Cardiac fibroblast (primary cell): ENCODE data around the gene IL1R1.

ENCODE experiments used
- DNase-seq, 2 donors: peaks; one replicate each; pipeline versions ENCODE4 v3.0.0 to v3.0.0-alpha.2; 2010; ENCODE audit warnings: low read depth in 2 of 2
- H3K4me3 ChIP-seq, 2 donors: replicated peaks in 1 of 2; 1 replicate in 1 of 2; 2 replicates in 1 of 2; pipeline ENCODE4 v1.5.1; 2011; ENCODE audit warnings: low read depth in 2 of 2, low read length in 2 of 2, mild to moderate bottlenecking in 2 of 2, moderate library complexity in 1 of 2
- TF ChIP-seq, protein P1 (sequence below): IDR thresholded peaks from one replicate; pipeline ENCODE4 v1.5.1; 2011; ENCODE audit warnings: low read depth, mild to moderate bottlenecking, low read length, inconsistent platforms

IL1R1 gene

DNA sequence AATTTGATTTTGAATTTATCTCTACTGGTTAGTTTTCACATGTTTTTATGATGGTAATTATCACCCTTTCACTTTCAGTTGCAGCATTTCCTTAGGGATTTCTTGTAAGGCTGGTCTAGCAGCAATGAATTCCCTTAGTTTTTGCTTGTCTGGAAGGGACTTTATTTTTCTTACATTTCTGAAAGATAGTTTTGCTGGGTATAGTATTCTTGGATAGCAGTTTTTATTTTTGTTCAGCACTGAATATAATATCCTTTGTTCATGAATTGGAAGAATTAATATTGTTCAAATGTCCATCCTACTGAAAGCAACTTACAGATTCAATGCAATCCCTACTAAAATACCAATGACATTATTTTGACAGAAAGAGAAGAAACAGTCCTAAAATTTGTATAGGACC lies 74.5 kb downstream of the IL1R1 start:
- H3K4me3 ChIP-seq: no peak overlapping the region
- TF ChIP-seq, protein P1, sequence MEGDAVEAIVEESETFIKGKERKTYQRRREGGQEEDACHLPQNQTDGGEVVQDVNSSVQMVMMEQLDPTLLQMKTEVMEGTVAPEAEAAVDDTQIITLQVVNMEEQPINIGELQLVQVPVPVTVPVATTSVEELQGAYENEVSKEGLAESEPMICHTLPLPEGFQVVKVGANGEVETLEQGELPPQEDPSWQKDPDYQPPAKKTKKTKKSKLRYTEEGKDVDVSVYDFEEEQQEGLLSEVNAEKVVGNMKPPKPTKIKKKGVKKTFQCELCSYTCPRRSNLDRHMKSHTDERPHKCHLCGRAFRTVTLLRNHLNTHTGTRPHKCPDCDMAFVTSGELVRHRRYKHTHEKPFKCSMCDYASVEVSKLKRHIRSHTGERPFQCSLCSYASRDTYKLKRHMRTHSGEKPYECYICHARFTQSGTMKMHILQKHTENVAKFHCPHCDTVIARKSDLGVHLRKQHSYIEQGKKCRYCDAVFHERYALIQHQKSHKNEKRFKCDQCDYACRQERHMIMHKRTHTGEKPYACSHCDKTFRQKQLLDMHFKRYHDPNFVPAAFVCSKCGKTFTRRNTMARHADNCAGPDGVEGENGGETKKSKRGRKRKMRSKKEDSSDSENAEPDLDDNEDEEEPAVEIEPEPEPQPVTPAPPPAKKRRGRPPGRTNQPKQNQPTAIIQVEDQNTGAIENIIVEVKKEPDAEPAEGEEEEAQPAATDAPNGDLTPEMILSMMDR: no peak
- DNase-seq: no peak

DNA sequence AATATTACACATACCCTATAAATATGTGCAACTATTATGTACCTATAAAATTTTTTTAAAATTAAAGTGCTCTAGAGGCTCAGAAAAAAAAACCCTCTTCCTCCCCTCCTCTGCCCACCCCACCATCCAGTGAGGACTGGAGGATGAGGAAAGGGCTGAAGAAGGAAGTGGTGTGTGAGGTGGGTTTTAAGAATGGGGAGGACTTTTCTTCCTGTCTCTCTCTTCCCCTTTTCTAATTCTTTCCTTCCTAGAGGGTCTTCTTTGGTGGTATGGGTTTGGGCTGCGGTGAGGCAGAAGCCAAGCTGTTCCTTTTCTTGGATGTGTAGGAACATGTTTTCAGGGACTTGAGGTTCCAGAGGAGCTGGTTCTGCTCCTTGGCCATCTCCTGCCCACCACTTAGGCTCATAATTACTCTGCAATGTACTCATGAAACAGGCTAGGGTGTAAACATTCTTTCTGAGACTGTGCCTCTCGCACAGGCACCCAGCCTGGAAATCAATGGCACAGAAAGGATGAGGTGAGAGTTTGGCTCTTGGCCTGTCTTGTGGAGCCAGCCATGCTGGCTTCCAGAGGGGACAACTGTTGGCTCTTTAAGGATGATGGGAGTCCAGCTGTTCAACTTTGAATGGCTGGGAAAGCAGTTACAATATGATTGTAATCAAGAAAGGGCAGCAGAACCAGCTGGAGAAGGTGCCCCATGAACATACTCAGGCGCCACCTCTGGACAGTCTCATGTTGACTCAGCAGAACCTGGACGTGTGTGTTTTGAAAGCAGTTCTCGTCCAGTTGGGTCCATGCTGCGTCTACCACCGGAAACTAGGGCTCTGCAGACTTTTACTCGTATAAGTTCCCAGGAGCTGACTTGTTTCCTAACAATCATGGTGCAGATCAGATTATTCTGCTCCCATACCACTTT lies 82.5 kb downstream of the IL1R1 start:
- no peak for DNase-seq
- no peak overlapping the region for H3K4me3 ChIP-seq
- TF ChIP-seq, protein P1: no peak

GRCh38 chr2:102226171-102226570 lies 83.6 kb downstream of the IL1R1 start:
- TF ChIP-seq, protein P1: no peak
- no peak overlapping the region for H3K4me3 ChIP-seq
- DNase-seq: no peak

GRCh38 chr2:102226612-102227391 lies 84.3 kb downstream of the IL1R1 start:
- peak in 1 of 2 donors; percentile 47 for DNase-seq
- H3K4me3 ChIP-seq: no peak overlapping the region
- TF ChIP-seq, protein P1: no peak

- TF ChIP-seq, protein P1: no peak
- no peak overlapping the region for H3K4me3 ChIP-seq
- DNase-seq: peak; percentile 16 to 47
These were observed 86.7 kb downstream of the IL1R1 start for GRCh38 chr2:102229141-102229769.
